DMS153 treated with DMSO at 0.1 percent for 48 hours (cell line): ENCODE results near the gene ZNF524.
A peak's percentile ranks its signal among the peaks of the same experiment; 100 is the strongest.
"Not testable (repeated sequence)": the region's sequence is repeated elsewhere in the genome, so short reads cannot be mapped to it uniquely, and the experiment has no call there.

Source experiments
- DNase-seq: peaks from one replicate; lab custom pipeline; 2025; ENCODE audit not compliant: unreplicated experiment; lab: John Stamatoyannopoulos, UW

ZNF524 gene, protein sequence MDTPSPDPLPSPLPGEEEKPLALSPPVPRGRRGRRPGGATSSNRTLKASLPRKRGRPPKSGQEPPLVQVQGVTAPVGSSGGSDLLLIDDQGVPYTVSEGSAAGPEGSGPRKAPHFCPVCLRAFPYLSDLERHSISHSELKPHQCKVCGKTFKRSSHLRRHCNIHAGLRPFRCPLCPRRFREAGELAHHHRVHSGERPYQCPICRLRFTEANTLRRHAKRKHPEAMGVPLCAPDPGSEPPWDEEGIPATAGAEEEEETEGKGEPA

DNA sequence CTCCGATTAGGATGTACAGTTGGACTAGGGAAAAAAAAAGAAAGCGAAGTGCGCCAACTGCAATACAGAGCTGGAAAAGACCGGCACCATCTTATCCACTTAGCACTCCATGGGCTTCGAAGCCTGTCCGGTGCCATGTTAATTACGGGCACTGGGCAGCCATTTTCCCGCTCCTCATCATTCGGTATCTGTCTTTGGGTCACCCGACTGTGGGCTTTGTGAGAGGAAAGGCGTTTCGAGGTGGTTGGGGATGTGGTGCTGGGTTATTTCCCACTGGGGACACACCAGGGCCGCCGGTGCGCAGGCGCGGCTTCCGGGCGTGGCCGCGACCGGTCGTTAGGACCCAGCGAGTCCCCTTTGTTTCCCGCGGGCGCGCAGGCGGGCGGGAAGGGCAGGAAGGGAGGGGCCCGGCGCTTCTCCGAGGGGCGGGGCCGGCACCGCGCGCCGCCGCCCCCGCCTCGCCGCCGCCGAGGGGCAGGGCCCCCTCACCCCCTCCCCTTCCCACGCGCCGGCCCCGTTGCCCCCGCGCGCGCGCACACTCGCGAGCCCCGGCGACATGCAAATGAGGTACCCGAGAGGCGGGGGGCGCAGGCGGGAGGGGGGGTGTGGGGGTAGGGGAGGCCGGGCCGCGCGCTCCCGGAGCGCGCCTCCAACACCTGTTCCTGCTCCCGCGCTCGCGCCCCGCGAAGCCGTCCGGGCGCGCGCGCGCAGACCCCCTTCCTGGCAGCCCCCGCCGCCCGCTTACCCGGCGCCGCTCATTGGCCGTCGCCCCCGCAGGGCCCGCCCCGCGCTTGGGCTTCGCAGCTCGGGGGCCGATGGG is at the start of gene ZNF524:
Gene ZNF524, plus strand, starts transcription at position 447 of the 820 bp plus-strand sequence. CDS start 1,825 bp downstream, outside the sequence.
- DNase-seq: peak; percentile 87

DNA sequence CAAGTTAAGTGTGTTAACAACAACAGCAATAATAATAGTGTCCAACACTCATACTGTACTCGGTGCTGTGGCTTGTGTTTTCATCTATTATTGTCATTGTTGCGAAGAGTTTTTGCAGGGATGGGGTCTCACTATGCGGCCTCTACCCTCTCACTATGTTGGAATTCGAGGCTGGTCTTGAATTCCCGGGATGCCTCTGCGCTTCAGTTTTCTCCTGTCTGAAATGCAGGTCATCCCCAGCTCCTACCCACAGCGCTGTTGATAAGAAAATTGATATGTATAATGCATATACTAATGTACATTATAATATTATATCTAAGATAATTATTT is 49.8 kb upstream of the ZNF524 start:
- no peak for DNase-seq

DNA sequence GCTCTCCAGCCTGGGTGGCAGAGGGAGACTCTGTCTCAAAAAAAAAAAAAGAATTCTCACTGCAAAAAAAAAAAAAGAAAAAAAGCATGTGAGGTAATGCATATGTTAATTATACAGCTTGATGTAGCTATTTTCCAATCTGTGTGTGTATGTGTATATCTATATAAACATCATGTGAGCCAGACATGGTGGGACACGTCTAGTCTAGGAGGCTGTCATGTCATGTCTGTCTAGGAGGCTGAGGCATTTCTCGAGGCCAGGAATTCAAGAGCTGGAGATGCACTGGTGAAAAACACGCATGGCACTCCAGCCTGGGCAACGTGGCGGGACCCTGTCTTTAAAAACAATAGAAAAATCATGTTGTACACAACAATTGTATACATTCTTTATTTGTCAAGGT is 47.9 kb upstream of the ZNF524 start:
- no peak for DNase-seq

DNA sequence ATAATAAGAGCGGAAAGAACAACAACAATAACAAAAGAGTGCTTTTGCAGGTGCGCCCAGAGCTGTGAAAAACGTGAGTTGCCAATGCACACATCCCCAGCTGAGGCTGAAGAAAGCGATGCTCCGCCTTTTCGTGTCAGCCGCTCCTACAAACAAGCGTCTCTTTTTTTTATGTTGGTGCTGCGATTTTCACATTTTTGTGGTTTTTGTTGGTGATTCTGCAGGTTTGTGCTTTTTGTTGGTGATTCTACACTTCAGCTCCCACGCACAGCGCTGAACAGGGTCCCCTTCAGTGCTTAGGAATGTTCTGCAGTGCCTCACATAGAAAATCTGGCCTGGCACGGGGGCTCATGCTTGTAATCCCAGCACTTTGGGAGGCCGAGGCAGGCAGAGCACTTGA is 47.5 kb upstream of the ZNF524 start:
- DNase-seq: no peak

DNA sequence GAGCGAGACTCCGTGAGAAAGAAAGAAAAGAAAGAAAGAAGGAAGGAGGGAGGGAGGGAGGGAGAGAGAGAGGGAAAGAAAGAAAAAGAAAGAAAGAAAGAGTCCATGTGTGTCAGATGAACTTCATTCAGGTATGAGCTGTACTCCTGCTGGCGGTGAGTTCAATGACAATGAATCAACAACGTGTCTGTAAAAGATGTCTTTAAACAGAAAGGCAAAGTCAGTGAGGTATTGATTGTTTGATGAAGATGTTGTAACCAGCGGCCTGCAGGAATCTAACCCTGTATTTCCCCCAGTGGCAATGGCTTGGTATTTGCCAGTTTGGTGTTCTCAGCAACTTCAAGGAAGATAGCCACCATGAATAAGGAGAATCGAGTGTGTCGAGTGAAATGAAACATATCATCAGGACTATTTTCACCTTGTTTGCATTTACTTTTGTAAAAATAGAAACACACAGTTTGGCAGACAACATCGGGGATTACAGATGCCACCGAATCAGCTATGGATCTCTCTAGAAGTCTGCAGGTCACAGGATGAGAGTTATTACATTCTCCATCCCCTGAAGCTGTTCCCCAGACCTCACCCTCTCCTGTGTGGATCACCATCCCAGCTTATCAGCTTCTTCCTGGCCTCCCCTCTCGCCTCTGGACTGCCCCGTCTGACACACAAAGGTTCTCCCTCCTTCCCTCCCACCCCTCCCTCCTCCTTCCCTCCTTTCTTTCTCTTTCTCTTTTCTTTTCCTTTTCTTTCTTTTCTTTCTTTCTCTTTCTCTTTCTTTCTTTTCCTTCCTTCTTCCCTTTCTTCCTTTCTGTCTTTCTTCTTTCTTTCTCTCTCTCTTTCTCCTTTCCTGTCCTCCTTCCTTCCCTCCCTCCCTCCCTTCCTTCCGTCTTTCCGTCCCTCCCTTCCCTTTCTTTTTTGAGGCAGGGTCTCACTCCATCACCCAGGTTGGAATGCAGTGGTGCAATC is 46.6 kb upstream of the ZNF524 start:
- DNase-seq: no peak

DNA sequence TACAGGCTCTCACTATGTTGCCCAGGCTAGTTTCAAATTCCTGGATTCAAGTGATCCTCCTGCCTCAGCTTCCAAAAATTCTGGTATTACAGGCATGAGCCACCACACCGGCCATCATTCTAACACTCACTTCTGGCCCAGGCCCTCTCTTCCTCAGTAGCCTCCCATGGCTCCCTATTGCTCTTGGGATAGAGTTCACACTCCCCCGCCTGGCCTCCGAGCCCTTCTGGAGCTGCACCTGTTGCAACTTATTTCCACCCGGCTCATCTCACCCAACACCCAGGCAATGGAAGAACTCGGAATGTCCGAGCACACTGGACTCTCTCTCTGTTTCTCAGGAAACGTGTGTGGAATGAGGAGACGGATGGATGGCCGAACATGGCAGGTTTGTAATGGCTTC is 45.8 kb upstream of the ZNF524 start:
- no peak for DNase-seq

DNA sequence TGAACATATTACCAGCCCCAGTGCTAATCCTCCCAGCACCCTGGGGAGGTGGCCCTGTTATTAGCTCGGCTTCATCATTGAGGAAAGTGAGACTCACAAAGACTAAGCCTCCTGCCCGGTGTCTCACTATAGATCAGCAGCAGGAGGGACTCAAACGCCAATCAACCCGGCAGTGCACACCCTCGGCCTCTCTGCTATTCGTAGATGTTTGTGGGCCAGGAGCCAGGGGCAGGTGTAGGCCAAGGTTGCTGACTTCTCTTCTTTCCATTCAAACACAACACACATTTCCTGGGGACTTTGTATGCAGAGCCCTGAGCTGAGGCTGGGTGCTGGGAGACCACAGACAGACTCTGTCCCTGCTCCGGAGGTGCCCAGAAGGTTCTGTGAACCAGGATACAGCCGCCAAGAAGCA is 45.3 kb upstream of the ZNF524 start:
- DNase-seq: peak; percentile 74

DNA sequence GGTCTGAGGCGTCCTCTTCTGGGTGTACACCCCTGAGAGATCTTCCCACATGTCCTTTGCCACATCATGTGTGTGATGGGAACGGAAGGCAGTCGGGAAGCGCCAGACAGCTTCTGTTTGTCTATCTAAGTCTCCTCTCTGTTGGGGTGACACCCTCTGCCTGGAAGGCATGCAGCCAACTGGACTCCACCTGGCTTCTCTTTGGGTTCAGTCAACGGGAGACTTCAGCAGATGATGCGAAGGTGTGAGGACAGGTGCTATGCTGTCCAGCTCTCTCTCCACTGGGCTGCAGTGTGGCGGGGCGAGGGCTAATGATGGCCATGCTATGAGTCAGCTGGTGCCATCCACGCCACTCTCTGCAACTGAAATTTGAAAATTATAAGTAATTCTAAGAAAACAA is 40.4 kb upstream of the ZNF524 start:
- DNase-seq: no peak

DNA sequence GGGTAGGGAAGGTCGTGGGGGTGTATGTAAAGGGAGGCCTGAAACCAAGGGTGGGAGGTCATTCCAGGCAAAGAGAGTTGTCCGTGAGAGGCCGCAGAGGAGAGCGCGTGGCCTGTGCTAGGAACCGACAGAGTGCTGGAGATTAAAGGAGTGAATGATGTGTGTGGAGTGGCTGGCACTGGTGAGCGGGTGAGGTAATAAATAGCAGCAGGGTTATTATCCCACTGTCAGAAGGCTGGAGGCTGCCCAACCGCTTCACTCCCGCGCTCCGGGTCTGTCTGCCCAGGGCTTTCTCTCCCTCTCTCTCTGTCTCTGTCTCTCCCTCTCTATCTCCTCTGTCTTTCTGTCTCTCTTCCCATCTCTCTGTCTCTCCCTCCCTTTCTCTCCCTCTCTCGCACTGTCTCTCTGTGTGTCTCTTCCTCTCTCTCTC is 36.8 kb upstream of the ZNF524 start:
- no peak for DNase-seq

DNA sequence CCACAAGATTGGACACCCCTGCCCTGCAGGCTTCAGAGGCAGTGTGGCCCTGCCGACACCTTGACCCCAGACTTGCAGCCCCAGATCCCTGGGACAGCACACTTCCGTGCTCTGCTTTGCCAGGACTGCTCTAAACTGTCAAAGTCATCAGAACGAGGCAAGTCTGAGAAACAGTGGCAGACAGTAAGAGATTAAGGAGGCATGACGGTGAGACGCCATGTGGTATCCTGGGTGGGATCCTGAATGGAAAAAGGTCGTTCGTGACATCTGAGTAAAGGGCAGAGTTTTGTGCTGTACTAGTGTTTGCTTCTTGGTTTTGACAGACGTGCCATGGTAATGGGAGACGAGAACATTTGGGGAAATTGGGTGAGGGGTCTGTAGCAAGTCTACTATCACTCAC is 33.3 kb upstream of the ZNF524 start:
- no peak for DNase-seq

DNA sequence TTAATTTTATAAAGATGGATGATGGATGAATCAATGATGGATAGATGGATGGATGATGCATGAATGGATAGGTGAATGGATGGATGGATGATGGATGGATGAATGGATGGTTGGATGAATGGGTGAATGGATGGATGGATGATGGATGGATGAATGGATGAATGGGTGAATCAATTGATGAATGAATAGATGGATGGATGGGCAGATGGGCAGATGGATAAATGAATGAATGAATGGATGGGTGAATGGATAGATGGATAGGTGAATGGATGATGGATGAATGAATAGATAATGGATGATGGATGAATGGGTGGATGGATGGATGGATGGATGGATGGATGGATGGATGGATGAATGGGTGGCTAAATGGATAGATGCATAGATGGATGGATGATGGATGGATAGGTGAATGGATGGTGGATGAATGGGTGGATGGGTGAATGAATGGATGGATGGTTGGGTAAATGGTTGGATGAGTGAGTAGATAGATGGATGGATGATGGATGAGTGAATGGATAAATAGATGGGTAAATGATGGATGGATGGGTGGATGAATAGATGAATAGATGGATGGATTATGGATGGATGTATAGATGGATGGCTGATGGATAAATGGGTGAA is 32.3 kb upstream of the ZNF524 start:
- no peak for DNase-seq

DNA sequence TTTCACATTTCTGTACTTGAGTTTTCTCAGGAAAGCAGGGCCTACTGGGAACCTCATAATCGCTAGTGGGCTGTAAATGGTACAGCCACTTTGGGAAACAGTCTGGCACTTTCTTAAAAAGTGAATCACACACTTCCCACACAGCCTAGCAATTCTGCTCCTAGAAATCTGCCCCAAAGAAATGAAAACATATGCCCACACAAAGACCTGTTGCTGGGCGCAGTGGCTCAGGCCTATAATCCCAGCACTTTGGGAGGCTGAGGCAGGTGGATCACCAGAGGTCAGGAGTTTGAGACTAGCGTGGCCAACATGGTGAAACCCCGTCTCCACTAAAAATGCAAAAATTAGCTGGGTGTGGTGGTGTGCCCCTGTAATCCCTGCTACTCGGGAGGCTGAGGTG is 30.6 kb upstream of the ZNF524 start:
- DNase-seq: not testable (repeated sequence)

DNA sequence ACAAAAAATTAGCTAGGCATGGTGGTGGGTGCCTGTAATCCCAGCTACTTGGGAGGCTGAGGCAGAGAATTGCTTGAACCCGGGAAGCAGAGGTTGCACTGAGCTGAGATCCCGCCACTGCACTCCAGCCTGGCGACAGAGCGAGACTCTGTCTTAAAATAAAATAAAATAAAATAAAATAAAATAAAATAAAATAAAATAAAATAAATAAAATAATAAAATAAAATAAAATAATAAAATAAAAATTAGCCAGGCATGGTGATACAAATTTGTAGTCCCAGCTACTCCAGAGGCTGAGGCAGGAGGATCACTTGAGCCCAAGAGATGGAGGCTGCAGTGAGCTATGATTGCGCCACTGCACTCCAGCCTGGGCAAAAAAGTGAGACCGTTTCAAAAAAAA is 26.2 kb upstream of the ZNF524 start:
- DNase-seq: not testable (repeated sequence)

DNA sequence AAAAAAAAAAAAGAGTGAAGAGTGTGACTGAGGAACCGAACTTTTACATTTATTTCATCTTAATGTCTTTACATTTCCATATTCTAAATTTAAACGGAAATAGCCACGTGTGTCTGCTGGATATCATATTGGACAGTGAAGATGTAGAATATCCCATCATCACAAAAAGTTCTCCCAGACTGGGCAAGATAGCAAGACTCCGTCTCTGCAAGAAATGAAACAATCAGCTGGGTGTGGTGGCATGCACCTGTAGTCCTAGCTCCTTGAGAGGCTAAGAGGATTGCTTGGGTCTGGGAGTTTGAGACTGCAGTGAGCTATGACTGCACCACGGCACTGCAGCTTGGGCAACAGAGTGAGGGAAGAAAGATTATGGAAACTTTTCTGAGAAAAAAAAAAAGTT is 23.3 kb upstream of the ZNF524 start:
- DNase-seq: no peak

DNA sequence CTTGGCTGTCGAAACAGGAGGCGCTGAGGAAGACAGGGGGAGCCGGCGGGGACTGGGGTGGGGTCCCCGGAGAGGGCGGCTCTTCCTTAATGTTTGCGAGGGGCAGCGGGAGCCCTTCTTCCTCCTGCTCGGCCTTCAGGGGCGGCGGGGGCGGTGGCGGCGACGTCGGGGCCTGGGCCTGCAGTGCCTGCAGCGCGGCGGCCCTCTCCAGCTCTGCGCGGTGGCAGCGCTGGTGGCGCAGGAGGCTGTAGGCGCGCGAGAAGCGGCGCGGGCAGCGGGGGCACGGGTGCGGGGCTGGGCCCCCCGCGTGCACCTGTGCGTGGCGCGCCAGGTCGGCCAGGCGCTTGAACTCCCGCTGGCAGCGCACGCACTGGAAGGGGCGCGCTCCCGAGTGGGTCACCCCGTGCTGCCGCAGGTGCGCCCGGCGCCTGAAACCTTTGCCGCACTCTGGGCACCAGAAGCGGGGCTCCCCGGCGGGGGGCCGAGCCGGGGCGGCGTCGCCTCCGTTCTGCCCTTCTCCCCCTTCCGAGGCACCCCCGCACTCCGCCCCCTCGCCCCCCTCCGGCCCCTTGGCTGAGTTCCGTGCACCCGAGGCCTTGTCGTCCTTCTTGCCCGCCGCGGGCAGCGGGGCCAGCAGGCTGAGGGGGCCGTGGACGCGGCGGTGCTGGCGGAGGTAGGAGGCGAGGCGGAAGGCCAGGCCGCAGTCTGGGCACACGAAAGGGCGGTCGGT is 21.9 kb upstream of the ZNF524 start:
- no peak for DNase-seq

DNA sequence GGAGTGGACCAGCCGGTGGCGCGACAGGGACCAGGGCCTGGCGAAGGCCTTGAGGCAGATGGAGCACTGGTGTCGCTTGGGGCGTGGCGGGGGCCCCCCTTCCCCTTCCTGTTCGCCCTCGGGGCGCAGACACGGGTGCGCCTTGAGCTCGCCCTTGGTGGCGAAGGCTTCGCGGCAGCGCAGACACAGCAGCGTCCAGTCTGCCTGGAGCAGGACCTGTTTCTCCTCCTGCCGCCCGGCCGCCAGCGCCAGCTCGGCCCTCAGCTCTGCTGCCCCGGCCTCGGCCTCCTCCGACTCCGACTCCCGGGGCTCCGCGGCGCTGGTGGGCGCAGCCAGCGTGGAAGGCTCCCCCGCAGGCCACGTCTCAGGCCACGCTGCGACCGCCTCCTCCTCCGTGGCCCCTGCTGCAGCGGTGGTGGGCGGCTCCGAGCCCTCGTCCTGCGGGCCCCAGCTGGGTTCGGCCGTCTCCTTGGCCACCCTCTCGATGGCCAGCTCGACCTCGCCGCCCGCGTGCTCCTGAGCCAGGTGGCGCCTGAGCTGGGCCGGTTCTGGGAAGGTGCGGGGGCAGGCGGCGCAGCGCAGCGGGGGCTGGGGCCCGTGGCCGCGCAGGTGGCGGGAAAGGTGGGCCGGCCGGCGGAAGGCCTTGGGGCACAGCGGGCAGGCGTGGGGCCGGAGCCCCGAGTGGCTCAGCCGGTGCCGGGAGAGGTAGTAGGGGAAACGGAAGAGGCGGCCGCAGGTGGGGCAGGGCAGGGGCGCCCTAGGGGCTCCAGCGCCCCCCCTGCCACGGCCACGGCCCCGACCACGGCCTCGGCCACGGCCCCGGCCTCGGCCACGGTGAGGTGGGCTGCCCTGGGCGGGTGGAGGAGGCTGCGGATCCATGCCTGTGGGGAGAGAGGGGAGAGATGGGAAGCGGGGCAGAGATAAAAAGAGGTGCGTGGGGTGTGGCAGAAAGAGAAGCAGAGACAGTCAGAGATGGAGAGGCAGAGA is 21.0 kb upstream of the ZNF524 start:
- DNase-seq: no peak

DNA sequence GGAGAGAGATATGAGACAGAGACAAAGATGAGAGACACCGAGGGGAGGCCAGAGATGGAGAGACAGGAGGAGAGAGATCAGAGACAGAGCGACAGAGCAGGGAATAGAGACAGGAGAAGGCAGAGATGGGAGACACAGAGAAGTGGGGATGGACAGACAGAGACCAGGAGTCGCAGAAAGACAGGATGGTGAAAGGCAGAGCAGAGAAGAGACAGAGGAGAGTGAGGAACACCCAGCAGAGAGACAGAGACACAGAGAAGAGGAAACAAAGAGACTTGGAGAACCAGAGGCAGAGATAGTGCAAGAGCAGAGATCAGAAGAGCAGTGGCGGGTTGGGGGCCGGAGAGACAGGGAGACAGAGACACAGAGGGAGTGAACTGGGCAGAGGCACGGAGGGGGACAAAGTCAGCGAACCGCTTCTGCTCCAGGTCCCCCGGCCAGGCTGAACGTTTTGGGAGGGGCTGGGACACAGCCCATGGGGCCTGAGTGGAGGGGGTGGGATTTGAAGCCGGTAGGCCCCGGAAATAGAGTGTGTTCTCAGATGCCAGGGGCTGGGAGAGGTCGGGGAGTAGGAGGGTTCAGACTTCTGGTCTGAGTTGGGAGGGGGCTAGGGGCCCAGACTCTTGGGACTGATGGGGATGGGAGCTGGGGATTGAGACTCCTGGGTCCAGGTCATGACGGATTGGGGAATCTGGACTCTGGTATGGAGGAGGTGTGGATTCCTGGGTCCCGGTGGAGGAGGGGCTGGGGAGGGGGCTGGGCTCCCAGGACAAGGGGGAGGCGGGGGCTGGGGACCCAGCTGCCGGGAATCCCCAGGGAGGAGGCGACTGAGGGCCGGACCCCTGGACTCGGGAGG is 20.1 kb upstream of the ZNF524 start:
- no peak for DNase-seq

DNA sequence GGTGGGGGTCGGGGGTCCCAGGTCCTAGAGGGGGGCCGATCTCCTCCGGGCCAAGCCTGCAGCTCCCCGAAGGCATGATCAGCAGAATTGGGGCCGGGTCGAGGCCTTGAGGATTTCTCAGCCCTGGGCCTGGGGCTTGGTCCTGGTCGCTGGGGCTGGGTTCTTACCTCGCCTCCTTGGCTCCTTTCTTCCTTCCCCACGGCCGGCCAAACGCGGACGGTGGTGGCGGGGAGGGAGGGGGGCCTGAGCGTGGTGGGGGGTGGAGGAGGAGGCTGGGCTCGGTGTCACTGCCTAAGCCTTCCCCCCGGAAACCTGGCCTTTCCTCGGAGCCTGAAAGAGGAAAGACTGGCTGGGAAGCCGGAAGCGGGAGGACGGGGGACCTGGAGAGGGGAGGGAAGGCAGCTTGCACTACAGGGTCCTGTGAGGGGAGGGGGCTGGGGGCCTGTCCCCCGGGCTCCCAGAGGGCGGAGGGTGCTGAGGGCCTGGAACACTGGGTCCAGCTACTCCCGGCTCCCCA is 19.4 kb upstream of the ZNF524 start, which contains the start of gene ZNF579:
Gene ZNF579, minus strand, starts transcription at position 221 of the 517 bp plus-strand sequence. CDS start 1,209 bp downstream, outside the sequence.
- DNase-seq: peak; percentile 70
